GM21367 (cell line): ENCODE results near the gene GFY.
A peak's percentile ranks its signal among the peaks of the same experiment; 100 is the strongest.

Source experiments
- ATAC-seq: cut with Tn5 transposase; IDR thresholded peaks from one replicate; pipeline ENCODE4 v1.9.1; 2021; ENCODE audit not compliant: unreplicated experiment

GFY gene

DNA sequence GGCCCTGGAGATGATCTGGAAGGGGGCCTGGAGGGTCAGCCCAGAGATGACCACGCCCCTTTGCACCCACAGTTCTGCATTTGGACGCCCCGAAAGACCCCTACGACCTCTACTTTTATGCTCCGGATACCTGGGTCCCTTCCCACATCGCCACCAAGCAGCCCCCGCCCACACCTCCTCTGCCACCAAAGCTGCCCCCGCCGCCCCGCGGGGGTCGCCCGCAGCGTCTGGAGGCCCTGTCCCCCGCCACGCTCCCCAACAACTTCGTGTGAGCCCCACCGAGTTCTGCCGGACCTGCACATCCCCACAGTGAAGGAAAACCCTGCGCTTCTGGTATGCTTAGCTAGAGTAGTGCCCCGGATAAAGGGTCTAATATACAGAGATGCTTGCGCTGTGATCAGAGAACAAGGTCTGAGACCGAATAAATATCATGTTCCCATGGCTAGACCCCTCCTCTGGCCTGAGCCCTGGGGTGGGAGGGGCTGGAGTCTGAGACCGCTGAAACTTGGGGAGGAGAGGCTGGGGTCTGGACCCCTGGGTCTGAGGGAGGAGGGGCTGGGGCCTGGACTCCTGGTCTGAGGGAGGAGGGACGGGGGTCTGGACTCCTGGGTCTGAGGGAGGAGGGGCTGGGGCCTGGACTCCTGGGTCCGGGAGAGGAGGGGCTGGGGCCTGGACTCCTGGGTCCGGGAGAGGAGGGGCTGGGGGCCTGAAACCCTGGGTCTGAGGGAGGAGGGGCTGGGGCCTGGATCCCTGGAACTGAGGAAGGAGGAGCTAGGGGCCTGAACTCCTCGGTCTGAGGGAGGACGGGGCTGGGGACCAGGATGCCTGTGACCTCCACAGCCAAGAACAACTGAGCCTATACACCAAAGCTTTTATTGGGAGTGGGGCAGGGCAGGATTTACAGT is 3.6 kb downstream of the GFY start:
- ATAC-seq = no peak

DNA sequence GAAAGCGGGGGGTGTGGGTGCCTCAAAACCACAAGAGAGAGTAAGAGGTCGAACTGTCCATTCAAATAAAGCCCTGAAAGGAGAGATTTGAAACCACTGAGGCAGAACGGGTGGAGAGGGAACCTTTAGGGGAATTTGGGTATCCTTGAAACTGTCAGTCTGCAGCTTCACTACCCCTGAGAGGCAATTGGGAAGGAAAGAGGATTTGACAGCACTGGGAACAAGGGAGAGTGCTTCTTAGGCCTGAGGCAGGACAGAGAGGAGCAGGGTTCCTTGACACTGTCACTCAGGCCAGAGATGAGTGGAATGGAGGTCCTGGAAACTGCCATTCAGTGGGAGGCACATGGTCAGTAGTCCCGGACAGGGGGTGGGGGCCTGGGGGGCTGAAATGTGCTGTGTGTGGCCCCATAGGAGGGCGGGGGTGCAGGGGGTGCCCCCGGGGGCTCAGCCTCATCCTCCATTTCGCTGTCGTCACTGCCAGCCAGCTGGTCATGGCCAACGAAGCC is 5.0 kb downstream of the GFY start:
- ATAC-seq = no peak

DNA sequence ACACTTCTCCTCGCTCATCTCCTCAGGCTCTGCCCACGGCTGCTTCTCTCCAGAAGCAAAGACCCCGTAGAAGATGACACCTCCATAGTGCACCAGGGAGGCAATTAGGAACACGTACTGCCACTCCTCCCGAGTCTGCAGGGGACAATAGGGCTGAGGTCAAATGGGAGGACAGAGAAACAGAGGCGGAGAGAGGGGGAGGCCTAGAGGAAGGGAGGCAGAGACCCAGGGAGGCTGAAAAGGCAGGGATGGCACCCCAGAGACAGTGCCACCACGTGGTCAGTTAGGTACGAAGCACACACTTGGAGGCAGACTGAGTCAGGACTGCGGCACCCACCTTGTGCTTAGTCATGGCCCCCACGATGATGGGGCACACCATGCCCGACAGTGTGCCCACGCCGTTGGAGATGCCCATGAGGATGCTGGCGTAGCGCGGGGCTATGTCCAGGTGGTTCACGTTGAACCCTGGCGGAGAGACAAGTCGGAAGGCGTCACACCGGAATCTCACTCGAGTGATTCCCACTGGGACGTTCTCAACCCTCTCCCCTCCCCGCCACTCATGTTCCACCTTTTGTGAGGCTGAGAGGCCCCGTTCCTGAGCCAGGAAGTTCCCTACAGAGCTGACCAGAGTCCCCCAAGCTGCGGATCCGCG is 5.6 kb downstream of the GFY start:
- ATAC-seq = no peak

DNA sequence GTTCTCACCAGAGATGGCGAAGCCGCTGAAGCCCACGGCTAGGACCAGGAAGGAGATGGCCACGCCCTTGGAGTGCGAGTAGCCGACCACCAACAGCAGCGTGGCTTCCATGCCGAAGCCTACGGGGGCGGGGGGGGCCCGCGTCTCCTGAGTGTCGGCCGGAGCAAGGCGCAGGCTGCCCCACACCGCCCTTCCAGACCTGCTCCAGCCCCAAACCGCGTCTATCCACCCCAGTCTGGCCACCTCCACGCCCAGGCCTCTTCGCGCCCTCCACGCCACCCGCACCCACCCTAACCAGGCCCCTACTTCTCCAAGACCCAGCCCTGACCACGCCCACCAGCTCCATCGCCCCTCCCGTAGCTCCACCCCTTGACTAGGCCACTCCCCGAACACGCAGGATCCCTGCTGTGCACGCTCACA is 6.2 kb downstream of the GFY start:
- no peak for ATAC-seq

DNA sequence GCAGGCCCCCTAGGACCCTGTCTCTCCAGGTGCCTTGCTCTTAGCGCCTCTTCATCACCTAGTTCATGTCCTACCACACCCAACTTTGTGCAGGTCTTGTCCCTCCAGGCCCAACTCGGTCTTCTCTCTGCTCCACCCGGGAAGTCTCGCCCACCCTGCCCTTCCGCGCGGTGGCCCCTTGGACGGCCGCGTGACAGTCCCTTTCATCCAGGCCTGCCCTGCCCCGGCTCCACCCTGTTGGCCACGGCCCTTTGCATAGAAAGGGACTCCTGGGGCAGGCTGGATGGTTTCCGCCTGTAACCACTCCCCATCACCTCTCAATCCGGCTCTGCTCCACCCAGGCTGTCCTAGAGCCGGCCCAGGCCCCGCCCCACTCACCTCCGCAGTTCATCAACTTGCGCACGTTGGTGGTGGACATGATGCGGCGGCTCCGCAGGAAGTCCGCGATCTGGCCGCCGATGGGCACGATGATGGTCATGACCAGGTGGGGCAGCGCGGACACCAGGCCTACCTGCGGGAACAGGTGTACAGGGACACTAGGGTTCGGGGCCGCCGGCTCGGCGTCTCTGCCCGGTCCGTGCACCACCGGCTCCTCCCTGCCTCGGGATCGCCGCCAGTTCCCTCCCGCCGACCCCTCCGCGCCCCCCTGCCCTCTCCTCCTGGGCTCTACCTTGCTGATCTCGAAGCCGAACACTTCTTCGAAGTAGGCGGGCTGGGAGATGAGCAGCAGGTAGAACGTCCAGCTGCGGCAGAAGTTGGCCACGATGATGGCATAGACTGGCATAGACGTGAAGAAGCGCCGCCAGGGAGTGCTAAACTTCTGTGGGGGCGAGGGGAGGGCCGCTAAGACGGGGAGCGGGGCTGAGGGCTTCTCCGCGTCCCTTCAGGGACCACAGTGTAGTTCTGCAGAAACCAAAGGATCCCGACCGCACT is 7.2 kb downstream of the GFY start:
- ATAC-seq = no peak

DNA sequence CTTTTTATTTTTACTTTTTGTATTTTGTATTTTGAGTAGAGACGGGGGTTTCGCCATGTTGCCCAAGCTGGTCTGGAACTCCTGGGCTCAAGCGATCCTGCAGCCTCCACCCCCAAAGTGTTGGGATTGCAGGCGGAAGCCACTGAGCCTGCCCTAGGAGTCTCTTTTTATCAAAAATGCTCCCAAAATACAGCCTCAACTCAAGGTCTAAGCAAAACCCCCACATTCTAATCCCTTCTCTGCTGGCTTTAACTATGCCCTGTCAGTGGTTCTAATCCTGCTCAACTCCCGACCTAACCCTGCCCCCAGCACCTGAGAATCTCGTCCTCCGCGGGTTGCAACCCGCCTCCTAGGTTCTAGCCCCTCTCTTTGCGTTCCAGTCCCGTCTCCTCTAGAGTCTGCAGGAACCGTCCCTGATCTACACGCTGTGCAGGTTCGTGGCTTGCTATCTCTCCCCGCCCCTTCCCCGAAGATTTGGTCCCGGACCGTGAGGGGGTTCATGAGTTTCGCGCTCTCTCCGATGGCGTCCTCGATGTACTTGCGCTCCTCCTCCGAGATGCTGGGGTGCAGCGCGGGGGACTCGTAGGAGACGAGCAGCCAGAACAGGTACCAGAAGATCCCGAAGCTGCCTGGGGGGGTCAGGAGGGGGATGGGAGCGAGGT is 8.2 kb downstream of the GFY start:
- no peak for ATAC-seq

DNA sequence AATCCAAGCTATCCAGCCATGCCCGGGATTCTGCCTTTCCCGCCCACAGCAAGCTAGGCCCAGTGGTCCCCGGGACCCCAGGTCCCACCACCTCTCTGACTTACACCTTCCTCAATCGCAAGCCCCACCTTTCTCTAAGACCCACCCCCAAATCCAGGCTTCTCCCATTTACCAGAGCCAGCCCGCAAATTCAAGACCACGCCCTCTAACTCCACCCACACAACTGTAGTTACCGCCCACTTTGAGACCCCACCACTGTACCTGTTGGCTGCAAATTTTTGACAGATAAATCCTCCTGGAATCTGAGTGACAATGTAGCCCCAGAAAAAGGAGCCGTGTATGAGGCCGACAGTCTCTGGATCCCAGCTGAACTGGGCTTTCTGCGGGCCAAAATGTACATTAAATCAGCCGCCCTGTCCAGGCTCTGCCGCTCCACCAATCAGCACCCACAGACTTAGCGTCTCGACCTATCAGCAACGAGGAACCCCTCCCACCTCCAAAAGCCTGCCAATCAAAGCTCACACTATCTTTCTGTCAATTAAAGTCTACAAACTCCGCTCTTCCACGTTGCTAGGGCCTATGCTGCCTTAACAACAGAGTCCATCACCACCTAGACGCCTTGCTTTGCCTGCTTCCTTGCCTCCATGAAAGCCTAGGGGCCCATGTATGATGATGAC is 9.9 kb downstream of the GFY start:
- ATAC-seq = no peak

DNA sequence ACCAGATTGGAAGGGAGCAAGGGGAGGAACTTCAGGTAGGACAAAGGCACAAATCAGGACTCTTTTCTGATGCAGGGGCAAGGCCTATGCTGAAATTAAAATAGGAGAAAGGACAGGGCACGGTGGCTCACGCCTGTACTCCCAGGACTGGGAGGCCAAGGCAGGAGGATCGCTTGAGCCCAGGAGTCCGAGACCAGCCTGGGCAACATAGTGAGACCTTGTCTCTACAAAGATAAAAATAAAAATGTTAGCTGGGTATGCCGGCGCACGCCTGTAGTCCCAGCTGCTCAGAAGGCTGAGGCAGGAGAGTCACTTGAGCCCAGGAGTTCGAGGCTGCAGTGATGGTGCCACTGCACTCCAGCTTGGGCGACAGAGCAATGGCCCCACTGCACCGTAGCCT is 10.5 kb downstream of the GFY start:
- no peak for ATAC-seq

DNA sequence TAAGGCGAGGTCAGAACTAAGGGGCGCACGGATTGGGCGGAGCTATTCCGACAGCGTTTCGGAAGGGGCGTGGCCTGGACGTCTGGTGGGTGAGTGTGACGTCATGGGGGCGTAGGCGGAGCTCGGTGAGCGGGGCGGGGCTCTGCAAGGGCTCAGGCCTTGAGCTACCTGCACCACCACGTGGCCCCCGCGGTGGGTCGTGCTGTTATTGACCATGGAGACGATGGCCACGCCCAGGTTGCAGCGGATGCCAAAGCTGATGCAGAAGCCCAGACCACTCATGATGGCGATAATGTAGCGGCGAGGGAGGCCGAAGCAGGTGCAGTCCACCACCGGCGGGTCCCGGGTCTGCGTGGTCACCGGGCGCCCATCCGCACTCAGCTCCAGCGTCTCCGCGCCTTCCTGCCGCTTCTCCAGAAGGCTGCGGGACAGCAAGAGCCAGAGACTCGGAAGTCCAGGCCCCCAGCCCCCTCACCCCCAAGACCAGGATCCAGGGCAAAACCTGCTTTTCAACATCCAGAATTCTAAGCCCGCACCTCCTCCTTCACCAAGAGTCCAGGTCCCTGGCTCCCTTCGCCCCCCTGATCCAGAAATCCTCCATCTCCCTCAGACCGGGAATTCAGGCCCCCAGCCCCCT is 11.3 kb downstream of the GFY start:
- ATAC-seq = no peak

DNA sequence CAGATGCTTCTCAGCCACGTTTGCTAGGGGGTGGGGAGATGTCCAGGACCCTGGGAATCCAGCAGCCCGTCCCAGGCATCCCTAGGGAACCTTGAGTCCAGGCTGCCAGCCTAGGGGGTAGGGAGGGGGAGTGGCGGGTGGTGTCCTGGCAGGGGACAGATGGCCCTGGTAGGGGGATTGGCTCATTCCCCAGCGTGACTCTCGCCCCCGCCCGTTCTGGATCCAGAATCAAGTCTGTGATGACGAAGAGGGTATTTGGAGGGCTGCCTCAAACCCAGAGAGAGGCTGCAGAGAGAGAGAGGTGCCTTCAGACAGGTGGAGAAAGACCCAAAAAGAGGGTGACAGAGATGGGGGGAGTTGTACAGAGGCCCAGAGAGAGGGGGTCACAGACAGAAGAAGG is 12.0 kb downstream of the GFY start:
- ATAC-seq = no peak

DNA sequence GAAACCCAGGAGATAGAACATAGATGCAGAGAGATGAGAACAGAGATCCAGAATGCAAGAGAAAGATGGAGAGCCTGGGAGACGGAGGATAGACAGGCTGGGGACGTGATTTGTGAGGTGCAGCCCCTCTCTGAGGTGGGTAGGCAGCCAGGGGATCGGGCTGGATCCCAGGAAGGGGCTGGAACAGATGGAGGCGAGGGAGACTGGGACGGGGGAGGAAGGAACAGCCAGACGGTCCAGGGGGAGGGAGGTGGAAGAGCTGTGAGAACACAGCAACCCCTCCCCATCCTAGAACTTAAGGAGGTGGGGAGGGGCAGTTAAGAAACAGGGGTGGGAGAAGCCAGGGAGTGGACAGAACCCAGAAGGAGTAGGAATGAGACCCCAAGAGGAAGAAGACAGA is 13.1 kb downstream of the GFY start:
- no peak for ATAC-seq

DNA sequence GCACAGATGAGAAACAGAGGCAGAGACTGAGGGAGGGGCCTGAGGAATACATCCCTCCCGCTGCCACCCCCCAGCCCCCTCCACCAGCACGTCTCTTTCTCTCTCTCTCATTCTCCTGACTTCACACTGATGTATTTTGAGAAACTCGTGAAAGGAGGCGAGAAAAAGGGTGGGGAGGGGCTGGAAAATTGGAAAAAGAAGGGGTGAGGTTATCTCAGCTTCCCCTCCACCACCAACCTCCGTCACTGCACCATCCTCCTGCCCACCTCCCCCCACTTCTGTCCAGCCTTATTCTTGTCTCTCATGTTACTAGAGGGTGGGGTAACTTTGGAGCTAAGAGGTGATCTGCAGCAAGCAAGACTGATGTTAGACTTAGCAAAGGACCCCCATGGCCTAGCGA is 14.6 kb downstream of the GFY start:
- no peak for ATAC-seq

DNA sequence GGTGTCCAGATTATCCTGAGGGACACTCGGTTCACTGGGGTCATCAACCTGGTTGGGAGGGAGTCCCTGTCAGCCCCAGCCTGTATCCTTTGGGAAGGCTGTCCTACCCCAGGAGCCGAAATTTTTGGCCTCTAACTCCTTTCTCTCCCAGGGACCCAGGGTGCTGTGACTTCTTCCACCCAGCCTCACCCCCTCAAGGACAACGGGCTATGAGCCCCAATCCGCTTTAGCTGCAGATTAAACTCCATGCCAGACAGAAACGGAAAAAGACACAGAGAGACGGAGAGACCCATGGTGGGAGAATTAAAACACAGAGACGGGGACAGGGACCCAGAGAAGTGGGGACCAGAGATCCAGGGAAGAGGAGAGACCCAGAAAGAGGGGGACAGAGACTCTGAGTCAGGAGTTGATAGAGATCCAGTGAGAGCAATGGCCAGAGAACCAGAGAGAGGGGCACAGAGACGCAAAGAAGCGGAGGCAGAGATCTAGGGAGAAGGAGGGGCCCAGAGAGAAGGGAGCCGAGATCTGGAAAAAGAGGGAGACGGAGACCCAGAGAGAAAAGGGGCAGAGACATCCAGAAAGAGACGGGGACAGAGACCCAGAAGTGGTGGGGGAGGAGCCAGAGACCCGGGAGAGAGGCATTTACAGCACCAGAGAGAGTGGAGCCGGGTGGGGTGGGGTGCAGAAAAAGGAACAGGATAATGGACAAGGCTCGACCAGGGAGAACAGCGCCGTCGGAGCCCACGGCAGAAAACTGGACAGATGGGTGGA is 15.4 kb downstream of the GFY start:
- ATAC-seq = no peak

DNA sequence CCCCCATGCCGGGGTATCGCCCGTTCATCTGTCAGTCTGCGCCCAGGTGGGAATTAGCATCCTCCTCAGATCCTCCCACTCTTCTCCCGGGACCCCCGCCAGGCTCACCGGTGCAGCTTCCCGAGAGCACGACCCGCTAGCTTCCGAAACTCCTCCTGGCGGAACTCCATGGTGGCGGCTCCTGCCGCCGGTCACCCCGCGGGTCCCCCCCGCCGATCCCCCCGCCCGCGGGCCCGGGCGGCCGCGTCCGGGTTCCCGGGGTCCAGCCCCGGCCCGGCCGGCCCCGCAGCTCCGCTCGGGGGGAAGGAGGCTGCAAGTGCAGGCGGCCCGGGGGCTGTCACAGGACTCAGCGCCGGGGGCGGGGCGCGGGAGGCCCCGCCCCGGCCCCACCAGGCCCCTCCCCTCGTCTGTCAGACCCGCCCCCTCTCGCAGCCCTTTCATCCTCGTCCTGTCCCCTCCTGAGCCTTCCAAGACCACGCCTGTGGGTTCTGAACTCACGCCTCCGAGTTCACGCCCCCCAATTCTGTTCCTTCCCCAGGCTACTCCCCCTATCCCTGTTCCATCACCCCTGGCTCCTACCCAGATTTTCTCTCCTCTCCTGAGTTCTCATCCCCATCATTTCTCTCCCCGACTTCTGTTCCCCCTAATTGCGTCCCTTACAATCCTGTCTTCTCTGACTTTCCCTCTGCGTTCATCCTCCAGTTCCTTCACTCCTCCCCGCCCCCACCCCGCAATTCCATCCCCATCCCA is 16.2 kb downstream of the GFY start, which contains the start of gene SLC17A7:
Gene SLC17A7, minus strand, starts transcription at position 318 of the 750 bp plus-strand sequence. Its CDS starts 148 bp downstream, at position 170.
- ATAC-seq = no peak

DNA sequence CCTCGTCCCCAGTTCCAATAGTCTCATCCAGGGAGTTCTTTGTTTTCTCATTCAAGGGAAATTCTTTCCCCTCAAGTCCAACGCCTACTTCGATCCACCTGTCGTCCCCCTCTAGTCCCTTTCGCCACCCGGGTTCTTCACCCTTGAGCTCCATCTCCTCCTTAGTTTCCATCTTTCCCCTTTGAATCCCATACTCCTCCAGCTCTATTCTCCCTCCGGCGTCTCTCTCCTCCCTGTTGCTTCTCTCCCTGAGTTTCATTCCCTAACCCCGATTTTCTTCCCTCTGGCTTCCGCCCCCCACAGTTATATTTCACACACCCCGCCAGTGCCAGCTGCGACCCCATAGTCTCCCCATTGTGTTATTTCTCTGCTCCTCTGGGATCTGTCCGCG is 16.8 kb downstream of the GFY start:
- no peak for ATAC-seq

DNA sequence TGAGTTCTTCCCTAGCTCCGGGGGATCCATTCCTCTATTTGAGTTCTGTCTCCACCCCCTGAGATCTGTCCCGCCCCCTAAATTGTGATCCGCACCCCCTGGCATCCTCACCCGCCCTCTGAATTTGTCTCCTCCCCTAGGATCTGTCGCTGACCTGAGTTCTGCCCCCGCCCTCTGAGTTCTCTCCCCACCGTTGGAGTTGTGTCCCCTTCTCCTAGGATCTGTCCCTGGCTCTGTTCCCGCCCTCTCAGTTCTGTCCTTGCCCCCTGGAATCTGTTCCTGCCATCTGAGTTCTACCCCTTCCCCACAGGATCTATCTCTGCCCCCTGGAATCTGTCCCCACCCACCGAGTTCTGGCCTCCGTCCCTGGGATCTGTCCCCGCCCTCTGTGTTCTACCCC is 17.2 kb downstream of the GFY start:
- ATAC-seq = no peak

DNA sequence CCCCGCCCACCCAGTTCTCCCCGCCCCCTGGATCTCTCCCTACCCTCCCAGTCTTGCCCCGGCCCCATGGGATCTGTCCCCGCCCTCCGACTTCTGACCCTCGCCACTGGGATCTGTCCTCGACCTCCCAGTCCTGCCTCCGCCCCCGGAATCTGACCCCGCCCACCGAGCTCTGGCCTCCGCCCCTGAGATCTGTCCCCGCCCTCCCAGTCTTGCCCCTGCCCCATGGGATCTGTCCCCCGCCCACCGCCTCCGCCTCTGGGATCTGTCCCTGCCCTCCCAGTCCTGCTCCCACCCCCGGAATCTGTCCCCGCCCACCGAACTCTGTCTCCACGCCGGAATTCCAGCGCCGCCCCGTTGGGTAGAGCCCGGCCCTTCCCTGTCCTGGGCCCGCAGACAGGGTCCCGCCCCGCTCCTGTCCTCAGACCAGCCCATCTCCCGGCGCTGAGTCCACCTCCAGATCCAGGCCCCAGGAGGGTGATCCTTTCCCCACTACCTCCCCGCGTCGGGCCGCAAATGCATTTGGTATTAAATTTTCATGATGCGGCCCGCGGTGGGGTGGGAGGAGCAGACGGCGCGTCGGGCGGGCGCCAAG is 17.7 kb downstream of the GFY start:
- ATAC-seq = peak; percentile 14
